Fibroblast of lung (primary cell): ENCODE measurements around the gene SSMEM1. TPM values are rescaled to one million over a fixed set of nuclear protein-coding genes. Genes with fewer than 3 reads are reported as not detected.
"Not testable (repeated sequence)": the region's sequence is repeated elsewhere in the genome, so short reads cannot be mapped to it uniquely, and the experiment has no call there.

Experiments
- DNase-seq, 2 donors: peaks; one replicate each; pipeline versions ENCODE4 v3.0.0 to v3.0.0-alpha.2; 2010; ENCODE audit warnings: low read depth in 2 of 2
- H2AFZ ChIP-seq: 2 replicates; pipeline ENCODE4 v1.5.1; 2012; ENCODE audit warnings: low read length, control low read depth, inconsistent platforms
- H3K27ac ChIP-seq: 2 replicates; pipeline ENCODE4 v1.5.1; 2011; ENCODE audit warnings: low read length, control low read depth; ENCODE audit not compliant: insufficient read depth
- H3K27me3 ChIP-seq: 2 replicates; pipeline ENCODE4 v1.5.1; 2011; ENCODE audit warnings: mild to moderate bottlenecking, low read length; ENCODE audit not compliant: control insufficient read depth, insufficient read depth
- H3K36me3 ChIP-seq: 2 replicates; pipeline ENCODE4 v1.5.1; 2011; ENCODE audit warnings: low read length; ENCODE audit not compliant: control insufficient read depth, insufficient read depth
- H3K4me1 ChIP-seq: 2 replicates; pipeline ENCODE4 v1.5.1; 2011; ENCODE audit warnings: low read length; ENCODE audit not compliant: control insufficient read depth, insufficient read depth; ENCODE audit errors: extremely low read depth
- H3K4me2 ChIP-seq: 2 replicates; pipeline ENCODE4 v1.5.1; 2011; ENCODE audit warnings: low read length, control low read depth; ENCODE audit not compliant: insufficient read depth; ENCODE audit errors: extremely low read depth
- H3K4me3 ChIP-seq, 4 experiments: fragments of 200-600 bp in 1 of 4; sonication (generic) in 1 of 4; replicated peaks in 1 of 4; 2 replicates each; pipeline ENCODE4 v1.5.1; 2011 to 2016; ENCODE audit warnings: low read length in 4 of 4, low read depth in 3 of 4, mild to moderate bottlenecking in 3 of 4, control low read depth in 2 of 4, inconsistent platforms in 1 of 4, mixed read lengths in 1 of 4; ENCODE audit not compliant: insufficient read depth in 1 of 4; ENCODE audit errors: control extremely low read depth in 1 of 4
- H3K79me2 ChIP-seq: 2 replicates; pipeline ENCODE4 v1.5.1; 2012; ENCODE audit warnings: mild to moderate bottlenecking, low read length, inconsistent platforms; ENCODE audit not compliant: control insufficient read depth, insufficient read depth
- H3K9ac ChIP-seq: 2 replicates; pipeline ENCODE4 v1.5.1; 2011; ENCODE audit warnings: mild to moderate bottlenecking, low read length, control low read depth; ENCODE audit not compliant: insufficient read depth
- H3K9me3 ChIP-seq: 2 replicates; pipeline ENCODE4 v1.5.1; 2012; ENCODE audit warnings: low read depth, low read length; ENCODE audit not compliant: control insufficient read depth, insufficient read depth
- H4K20me1 ChIP-seq: 2 replicates; pipeline ENCODE4 v1.5.1; 2011; ENCODE audit warnings: low read length; ENCODE audit not compliant: control insufficient read depth, insufficient read depth; ENCODE audit errors: extremely low read depth
- CTCF ChIP-seq, 2 donors: IDR thresholded peaks in 1 of 2; conservative IDR thresholded peaks in 1 of 2; 1 replicate in 1 of 2; 2 replicates in 1 of 2; pipeline ENCODE4 v1.5.1; 2011 to 2012; ENCODE audit warnings: low read length in 2 of 2, control low read depth in 1 of 2, inconsistent platforms in 1 of 2, low read depth in 1 of 2, mild to moderate bottlenecking in 1 of 2
- EZH2 ChIP-seq: IDR thresholded peaks from 2 replicates; pipeline ENCODE4 v1.5.1; 2012; ENCODE audit warnings: low read length, control low read depth, mild to moderate bottlenecking; ENCODE audit errors: missing control alignments
- polyA plus RNA-seq, 2 donors: library from polyadenylated mRNA; depleted of rRNA in 1 of 2; stranded (reverse) in 1 of 2; unstranded in 1 of 2; fragments of >200 nt; gene quantifications; 2 replicates each; pipeline ENCODE4 v1.2.1, GENCODE V29; 2011 to 2012; ENCODE audit warnings: missing spikeins in 1 of 2
- total RNA-seq: library from RNA; depleted of rRNA; stranded (reverse); fragments of >200 nt; gene quantifications from 2 replicates; pipeline ENCODE4 v1.2.1, GENCODE V29; 2014

Gene SSMEM1
- total and polyA plus RNA-seq, 2 donors (not counting 1 experiment from before 2014, with no cell fraction given): not detected

DNA sequence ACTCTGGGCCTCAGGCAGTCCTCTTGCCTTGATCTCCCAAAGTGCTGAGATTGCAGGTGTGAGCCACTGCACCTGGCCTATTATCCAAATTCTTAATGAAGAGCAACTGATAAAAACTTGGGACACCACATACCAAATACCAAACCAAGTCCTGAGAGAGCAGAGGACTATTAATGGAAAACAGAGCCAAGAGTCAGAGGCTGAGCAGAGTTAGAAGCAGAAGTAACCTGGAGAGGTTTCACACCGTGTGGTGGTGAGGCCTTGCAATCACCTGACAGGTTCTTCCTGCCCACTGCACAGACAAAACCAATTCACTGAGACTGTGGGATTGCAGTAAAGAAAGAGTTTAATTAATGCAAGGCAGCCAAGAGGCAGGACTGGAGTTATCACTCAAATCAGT is 16.0 kb downstream of the SSMEM1 start:
- Histone ChIP-seq H3K27ac (no peak overlapping the region), H3K4me1 (no peaks in the 10 kb centered on the region), H3K4me3 (no peak overlapping the region), H3K36me3 (no peaks in the 10 kb centered on the region), H3K9me3 (no peaks in the 10 kb centered on the region), H3K79me2 (no peaks in the 10 kb centered on the region), H4K20me1 (no peaks in the 10 kb centered on the region), H3K4me2 (no peak overlapping the region), H3K27me3 (no peaks in the 10 kb centered on the region), H2AFZ (no peak overlapping the region), H3K9ac (no peak overlapping the region)
- TF ChIP-seq CTCF (conservative IDR thresholded peaks at IDR 0.05 in 1 of 2, IDR thresholded peaks at IDR 0.05 in 1 of 2; ENCODE audit: low read depth in 1 of 2, low read length in 2 of 2) (no peak), EZH2 (no peak)
- DNase-seq: no peak

DNA sequence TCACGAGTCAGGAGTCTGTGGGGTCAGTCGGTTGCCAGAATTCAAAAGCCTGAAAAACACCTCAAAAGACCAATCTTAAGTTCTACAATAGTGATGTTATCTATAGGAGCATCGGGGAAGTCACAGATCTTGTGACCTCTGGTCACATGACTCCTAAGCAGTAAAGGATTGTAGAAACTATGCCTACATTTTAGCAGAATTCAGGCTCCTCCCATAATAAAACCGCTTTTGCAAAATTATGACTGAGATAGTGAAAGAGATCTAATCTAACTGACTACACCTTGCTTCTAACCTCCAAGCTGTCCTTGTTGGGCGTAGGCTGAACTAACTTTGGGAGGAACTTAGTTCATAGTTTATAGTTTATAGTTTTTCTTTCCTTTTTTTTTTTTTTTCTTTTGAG is 16.6 kb downstream of the SSMEM1 start:
- Histone ChIP-seq H3K9me3 (no peaks in the 10 kb centered on the region), H3K9ac (no peak overlapping the region), H3K36me3 (no peaks in the 10 kb centered on the region), H3K27me3 (no peaks in the 10 kb centered on the region), H3K4me1 (no peaks in the 10 kb centered on the region), H2AFZ (no peak overlapping the region), H3K27ac (no peak overlapping the region), H3K79me2 (no peaks in the 10 kb centered on the region), H3K4me3 (no peak overlapping the region), H3K4me2 (no peak overlapping the region), H4K20me1 (no peaks in the 10 kb centered on the region)
- TF ChIP-seq CTCF (conservative IDR thresholded peaks at IDR 0.05 in 1 of 2, IDR thresholded peaks at IDR 0.05 in 1 of 2; ENCODE audit: low read depth in 1 of 2, low read length in 2 of 2): no peak
- TF ChIP-seq EZH2: no peak
- no peak for DNase-seq

- not testable (repeated sequence) for H3K4me3 ChIP-seq, H3K4me2 ChIP-seq, H3K9ac ChIP-seq, H3K4me1 ChIP-seq, H3K79me2 ChIP-seq, H3K27me3 ChIP-seq, H2AFZ ChIP-seq, H3K27ac ChIP-seq, H3K36me3 ChIP-seq, H4K20me1 ChIP-seq, H3K9me3 ChIP-seq
- DNase-seq: peak; percentile 54 to 58
These were observed 17.3 kb downstream of the SSMEM1 start for GRCh38 chr7:130224923-130225322.
